ENCODE measurements around the gene VKORC1L1. TPM values are rescaled to one million over a fixed set of nuclear protein-coding genes. Genes with fewer than 3 reads are reported as not detected.
"Not testable (repeated sequence)": the region's sequence is repeated elsewhere in the genome, so short reads cannot be mapped to it uniquely, and the experiment has no call there.

Gene VKORC1L1
- polyA plus RNA-seq, 3 donors = 28.4 to 33.7 (median 29.8) TPM

GRCh38 chr7:65873582-65874193 is 814 bp downstream of the VKORC1L1 start:
- DNase-seq (ENCODE audit: extremely low read depth in 1 of 11, low read depth in 9 of 11, low spot score in 4 of 11) = peak in 2 of 11 donors; percentile 2 to 5

- not testable (repeated sequence) for DNase-seq (ENCODE audit: extremely low read depth in 1 of 11, low read depth in 9 of 11, low spot score in 4 of 11)
These were observed 2.8 kb downstream of the VKORC1L1 start for GRCh38 chr7:65875715-65876114.

GRCh38 chr7:65879292-65880153 is 6.6 kb downstream of the VKORC1L1 start:
- not testable (repeated sequence) for DNase-seq (ENCODE audit: extremely low read depth in 1 of 11, low read depth in 9 of 11, low spot score in 4 of 11)

GRCh38 chr7:65880242-65880641 is 7.4 kb downstream of the VKORC1L1 start:
- DNase-seq (ENCODE audit: extremely low read depth in 1 of 11, low read depth in 9 of 11, low spot score in 4 of 11) = not testable (repeated sequence)

GRCh38 chr7:65884983-65885382 is 12.1 kb downstream of the VKORC1L1 start:
- DNase-seq (ENCODE audit: extremely low read depth in 1 of 11, low read depth in 9 of 11, low spot score in 4 of 11) = not testable (repeated sequence)

- DNase-seq (ENCODE audit: extremely low read depth in 1 of 11, low read depth in 9 of 11, low spot score in 4 of 11) = not testable (repeated sequence)
These were observed 12.7 kb downstream of the VKORC1L1 start for GRCh38 chr7:65885533-65885932.

GRCh38 chr7:65888434-65889156 is 15.7 kb downstream of the VKORC1L1 start:
- DNase-seq (ENCODE audit: extremely low read depth in 1 of 11, low read depth in 9 of 11, low spot score in 4 of 11) = not testable (repeated sequence)

- not testable (repeated sequence) for DNase-seq (ENCODE audit: extremely low read depth in 1 of 11, low read depth in 9 of 11, low spot score in 4 of 11)
These were observed 16.8 kb downstream of the VKORC1L1 start for GRCh38 chr7:65889722-65890121.

GRCh38 chr7:65892161-65892560 is 19.3 kb downstream of the VKORC1L1 start:
- no peak for DNase-seq (ENCODE audit: extremely low read depth in 1 of 11, low read depth in 9 of 11, low spot score in 4 of 11)

GRCh38 chr7:65892835-65893234 is 20.0 kb downstream of the VKORC1L1 start:
- DNase-seq (ENCODE audit: extremely low read depth in 1 of 11, low read depth in 9 of 11, low spot score in 4 of 11) = no peak

GRCh38 chr7:65896279-65896870 is 23.5 kb downstream of the VKORC1L1 start:
- no peak for DNase-seq (ENCODE audit: extremely low read depth in 1 of 11, low read depth in 9 of 11, low spot score in 4 of 11)

- DNase-seq (ENCODE audit: extremely low read depth in 1 of 11, low read depth in 9 of 11, low spot score in 4 of 11) = not testable (repeated sequence)
These were observed 24.4 kb downstream of the VKORC1L1 start for GRCh38 chr7:65897289-65897688.

GRCh38 chr7:65898677-65899447 is 26.0 kb downstream of the VKORC1L1 start:
- DNase-seq (ENCODE audit: extremely low read depth in 1 of 11, low read depth in 9 of 11, low spot score in 4 of 11) = not testable (repeated sequence)

GRCh38 chr7:65902306-65902705 is 29.4 kb downstream of the VKORC1L1 start:
- no peak for DNase-seq (ENCODE audit: extremely low read depth in 1 of 11, low read depth in 9 of 11, low spot score in 4 of 11)

GRCh38 chr7:65907501-65908198 is 34.8 kb downstream of the VKORC1L1 start:
- no peak for DNase-seq (ENCODE audit: extremely low read depth in 1 of 11, low read depth in 9 of 11, low spot score in 4 of 11)

- DNase-seq (ENCODE audit: extremely low read depth in 1 of 11, low read depth in 9 of 11, low spot score in 4 of 11) = no peak
These were observed 37.4 kb downstream of the VKORC1L1 start for GRCh38 chr7:65910237-65910636.

GRCh38 chr7:65912237-65912636 is 39.4 kb downstream of the VKORC1L1 start:
- DNase-seq (ENCODE audit: extremely low read depth in 1 of 11, low read depth in 9 of 11, low spot score in 4 of 11) = no peak
